Endometrial microvascular endothelial cells (primary cell): Measurements from ENCODE around the gene PEX11A. TPM values are rescaled to one million over a fixed set of nuclear protein-coding genes. Genes with fewer than 3 reads are reported as not detected.

Source experiments
- in situ Hi-C: cut with HindIII; loops from 2 replicates; pipeline ENCODE4 v1.10.0; 2017; ENCODE audit warnings: low sequenced_read_pairs, low pct_unique_long_range_greater_than_20kb; ENCODE audit errors: inconsistent ontology term
- total RNA-seq: library from RNA; depleted of rRNA; stranded (reverse); fragments of >200 nt; gene quantifications from one replicate; pipeline ENCODE4 v1.2.3, GENCODE V29; 2015; ENCODE audit errors: inconsistent ontology term

Gene PEX11A
- total RNA-seq, 1 donor from 2014 or later, result 4.8 TPM

DNA sequence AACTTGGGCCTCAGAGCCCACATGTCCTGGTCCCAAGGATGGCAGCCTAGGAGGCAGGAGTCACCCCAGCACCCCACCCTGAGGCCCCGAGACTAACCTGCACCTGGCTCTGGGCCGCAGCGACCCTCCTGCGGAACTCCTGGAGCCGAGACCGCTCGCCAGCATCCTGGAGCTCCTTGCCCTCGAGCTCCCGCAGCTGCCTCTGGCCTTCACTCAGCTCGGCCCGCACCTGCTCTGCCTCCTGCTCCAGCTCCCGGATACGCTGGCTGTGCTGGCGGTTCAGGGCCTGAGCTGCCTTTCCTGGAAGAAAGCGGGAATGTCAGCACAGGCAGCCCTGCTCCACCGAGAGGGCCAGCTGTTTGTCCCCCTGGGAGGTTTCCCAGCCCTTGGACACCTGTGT, 48.4 kb downstream of the PEX11A start:
- in situ Hi-C loops, result no loop called here

DNA sequence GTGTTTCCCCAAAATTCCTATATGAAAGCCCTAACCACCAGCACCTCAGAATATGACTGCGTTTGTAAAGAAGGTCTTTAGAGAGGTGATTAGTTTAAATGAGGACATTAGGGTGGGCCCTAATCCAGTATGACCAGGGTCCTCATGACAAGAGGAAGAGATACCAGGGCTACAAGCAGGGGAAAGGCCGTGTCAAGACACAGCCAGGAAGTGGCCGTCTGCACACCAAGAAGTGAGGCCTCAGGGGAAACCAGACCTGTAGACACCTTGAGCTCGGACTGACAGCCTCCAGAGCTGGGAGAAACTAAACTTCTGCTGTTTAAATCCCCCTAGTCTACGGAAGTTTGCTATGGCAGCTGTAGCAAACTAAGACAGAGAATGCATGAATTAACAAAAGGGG, 49.5 kb downstream of the PEX11A start:
- in situ Hi-C loops, result no loop called here

DNA sequence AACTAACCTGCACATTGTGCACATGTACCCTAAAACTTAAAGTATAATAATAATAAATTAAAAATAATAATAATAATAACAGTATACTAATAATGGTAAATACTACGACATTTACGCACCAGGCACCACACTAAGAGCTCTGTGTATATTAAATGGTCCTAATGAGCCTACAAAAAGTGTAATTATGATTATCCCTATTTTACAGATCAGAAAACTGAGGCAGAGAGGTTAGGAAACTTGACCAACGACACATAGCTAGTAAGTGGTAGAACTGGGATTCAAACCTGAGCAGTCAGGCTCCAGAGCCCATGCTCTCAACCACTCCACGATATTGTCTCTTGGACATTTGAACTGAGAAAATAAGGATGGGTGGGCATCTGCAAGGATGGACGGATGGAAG, 50.3 kb downstream of the PEX11A start:
- in situ Hi-C loops, result no loop called here

DNA sequence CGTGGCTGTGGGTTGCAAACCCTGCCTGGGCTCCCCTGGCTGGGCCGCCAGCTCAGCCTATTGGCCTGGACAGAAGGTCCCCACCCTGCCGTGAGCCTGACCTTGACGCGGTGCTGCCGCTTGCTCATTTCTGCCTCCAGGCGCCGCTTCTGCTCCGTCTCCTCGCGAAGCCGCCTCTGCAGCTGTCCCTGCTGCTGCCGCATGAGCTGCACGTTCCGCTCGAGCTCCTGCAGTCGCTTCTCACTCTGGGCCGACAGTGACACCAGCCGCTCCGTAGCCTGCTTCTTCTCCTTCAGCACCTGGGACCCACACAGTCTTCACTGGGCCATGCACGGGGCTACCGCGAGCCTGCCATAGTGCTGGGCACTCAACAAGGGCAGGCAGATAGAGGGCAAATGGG, 57.0 kb downstream of the PEX11A start:
- in situ Hi-C loops, result no loop called here

DNA sequence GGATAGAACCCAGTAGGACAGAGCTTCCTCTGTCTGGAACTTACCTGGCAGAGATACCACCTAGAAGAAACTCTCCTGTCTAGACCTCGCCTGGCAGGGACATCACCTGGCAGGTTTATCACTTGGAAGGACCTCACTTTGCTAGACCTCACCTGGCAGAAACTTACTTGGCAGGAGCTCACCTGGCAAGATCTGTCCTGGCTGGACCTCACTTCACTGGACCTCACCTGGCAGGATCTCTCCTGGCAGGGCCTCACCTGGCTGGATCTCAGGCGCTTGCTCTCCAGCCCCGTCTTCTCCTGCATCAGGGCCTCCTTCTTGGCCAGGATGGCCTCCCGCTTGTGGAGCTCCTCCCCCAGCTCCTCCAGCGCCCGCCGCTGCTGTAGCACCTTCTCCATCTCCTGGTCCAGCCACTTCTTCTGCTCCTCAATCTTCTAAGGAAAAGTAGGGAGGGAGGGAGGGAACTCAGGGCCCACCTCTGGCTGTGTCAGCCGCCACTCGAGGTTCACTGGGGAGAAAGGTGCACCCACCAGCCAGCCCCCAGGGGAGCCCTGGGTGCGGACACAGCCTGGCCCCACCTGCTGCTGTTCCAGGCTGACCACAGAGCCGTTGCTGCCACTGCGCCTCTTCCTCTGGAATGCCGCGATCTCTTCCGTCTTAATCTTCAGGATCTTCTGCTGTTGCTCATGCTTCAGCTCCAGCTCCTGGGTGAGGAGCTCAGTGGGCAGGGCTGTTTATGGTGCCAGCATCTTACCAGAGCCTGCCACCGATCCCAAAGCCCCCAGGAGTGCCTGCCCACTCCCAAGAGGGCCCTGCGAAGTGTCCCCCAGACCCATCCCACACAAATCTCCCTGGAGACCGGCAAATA, 57.8 kb downstream of the PEX11A start:
- in situ Hi-C loops, result no loop called here

DNA sequence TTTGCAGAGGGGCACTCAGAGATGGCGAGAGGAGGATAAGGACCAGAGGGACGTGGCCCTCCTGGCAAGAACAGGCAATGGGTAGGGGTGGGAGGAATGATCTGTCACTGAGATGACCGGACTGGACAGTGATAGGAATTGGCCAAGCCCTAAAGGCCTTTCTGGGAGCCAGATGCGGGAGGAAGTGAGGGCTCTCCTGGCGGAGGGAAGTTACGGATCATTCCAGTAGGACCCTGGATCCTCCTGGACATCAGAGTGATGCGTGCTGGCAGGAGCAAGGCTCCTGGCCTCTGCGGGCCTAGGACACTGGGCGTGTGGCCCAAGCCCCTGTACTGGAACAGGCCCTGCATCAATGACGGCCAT, 58.7 kb downstream of the PEX11A start:
- in situ Hi-C loops, result no loop called here

Other genes starting within 250 kb of the PEX11A start
- not detected for gene RHCG, start 194.2 kb downstream of the PEX11A start, total RNA-seq
- gene TICRR, start 115.3 kb downstream of the PEX11A start, total RNA-seq, result 6.9 TPM
- gene KIF7, start 35.3 kb downstream of the PEX11A start, total RNA-seq, result 5.9 TPM
- gene PLIN1, start 11.4 kb downstream of the PEX11A start, total RNA-seq, result 0.19 TPM
- 0.19 TPM for gene WDR93, start 57 bp upstream of the PEX11A start, total RNA-seq
- gene MESP1, start 60.5 kb upstream of the PEX11A start, total RNA-seq, result 0.46 TPM
- not detected for gene MESP2, start 85.6 kb upstream of the PEX11A start, total RNA-seq
- 134 TPM for gene ANPEP, start 124.1 kb upstream of the PEX11A start, total RNA-seq
- 52.5 TPM for gene AP3S2, start 203.2 kb upstream of the PEX11A start, total RNA-seq
- 12.5 TPM for gene ARPIN, start 222.2 kb upstream of the PEX11A start, total RNA-seq